Measurements from ENCODE around the gene TRPT1.
A peak's percentile ranks its signal among the peaks of the same experiment; 100 is the strongest.

Gene TRPT1

DNA sequence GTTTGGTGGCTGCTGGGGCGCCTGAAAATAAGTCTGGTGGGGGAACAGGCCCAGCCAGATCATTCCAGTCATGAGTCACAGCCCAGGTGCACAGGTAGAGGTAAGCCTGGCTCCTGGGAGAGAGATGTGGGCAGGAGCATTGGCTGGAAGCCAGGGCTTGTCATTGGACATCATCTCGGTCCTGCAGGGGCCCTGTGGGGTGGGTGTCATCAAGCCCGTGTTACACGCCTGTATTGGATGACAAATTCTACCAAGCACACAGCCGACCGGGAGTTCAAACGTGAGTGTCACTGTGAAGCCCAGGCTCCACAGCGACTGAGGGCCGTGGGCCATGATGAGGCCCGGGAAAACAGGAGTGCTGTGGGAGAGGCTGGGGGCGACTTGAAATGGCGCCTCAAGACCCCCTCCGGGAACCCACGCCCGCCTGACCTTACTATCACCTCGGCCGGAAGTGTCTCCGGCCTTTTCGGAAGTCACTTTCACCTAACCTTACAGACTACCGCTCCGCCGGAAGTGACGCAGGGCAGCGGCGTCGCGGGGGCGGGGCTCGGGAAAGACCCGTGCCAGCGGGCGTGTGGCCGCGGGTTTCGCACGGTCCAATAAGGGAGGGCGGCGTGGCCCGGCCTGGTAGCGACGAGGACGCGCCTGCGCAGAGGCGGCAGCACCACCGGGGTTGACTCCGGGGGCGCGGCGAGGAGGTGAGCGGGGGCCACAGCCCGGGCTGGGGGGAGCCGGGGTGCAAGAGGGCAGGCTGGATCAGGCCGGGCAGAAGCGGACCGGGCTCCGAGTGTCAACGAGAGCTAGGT is 14.7 kb upstream of the TRPT1 start, which contains the start of gene FKBP2 (continued):
- TF ChIP-seq, protein P1, sequence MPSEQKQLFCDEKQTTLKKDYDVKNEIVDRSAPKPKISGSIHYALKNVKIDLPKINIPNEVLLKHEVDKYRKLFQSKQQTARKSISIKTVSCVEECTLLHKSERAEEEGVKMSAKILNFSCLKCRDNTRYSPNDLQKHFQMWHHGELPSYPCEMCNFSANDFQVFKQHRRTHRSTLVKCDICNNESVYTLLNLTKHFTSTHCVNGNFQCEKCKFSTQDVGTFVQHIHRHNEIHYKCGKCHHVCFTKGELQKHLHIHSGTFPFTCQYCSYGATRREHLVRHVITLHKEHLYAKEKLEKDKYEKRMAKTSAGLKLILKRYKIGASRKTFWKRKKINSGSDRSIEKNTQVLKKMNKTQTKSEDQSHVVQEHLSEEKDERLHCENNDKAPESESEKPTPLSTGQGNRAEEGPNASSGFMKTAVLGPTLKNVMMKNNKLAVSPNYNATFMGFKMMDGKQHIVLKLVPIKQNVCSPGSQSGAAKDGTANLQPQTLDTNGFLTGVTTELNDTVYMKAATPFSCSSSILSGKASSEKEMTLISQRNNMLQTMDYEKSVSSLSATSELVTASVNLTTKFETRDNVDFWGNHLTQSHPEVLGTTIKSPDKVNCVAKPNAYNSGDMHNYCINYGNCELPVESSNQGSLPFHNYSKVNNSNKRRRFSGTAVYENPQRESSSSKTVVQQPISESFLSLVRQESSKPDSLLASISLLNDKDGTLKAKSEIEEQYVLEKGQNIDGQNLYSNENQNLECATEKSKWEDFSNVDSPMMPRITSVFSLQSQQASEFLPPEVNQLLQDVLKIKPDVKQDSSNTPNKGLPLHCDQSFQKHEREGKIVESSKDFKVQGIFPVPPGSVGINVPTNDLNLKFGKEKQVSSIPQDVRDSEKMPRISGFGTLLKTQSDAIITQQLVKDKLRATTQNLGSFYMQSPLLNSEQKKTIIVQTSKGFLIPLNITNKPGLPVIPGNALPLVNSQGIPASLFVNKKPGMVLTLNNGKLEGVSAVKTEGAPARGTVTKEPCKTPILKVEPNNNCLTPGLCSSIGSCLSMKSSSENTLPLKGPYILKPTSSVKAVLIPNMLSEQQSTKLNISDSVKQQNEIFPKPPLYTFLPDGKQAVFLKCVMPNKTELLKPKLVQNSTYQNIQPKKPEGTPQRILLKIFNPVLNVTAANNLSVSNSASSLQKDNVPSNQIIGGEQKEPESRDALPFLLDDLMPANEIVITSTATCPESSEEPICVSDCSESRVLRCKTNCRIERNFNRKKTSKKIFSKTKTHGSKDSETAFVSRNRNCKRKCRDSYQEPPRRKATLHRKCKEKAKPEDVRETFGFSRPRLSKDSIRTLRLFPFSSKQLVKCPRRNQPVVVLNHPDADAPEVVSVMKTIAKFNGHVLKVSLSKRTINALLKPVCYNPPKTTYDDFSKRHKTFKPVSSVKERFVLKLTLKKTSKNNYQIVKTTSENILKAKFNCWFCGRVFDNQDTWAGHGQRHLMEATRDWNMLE (tag by site-specific recombination; conservative IDR thresholded peaks at IDR 0.05; ENCODE audit: low read depth) = peak; percentile 79
- TF ChIP-seq ZNF548 (tag by site-specific recombination; IDR thresholded peaks at IDR 0.05) (no peak), ZNF292 (tag by site-specific recombination; IDR thresholded peaks at IDR 0.05; ENCODE audit: borderline replicate concordance, low read depth) (no peak), ZNF341 (tag by site-specific recombination; IDR thresholded peaks at IDR 0.05; ENCODE audit: low read depth) (peak; percentile 8; the same call in 1 of the 2 replicates), BCL11A (tag by site-specific recombination; IDR thresholded peaks at IDR 0.05; ENCODE audit: low read depth) (0 out of 2 replicates have a peak, but pooled peaks have one; percentile 12), ZNF660 (tag by site-specific recombination; IDR thresholded peaks at IDR 0.05) (0 out of 2 replicates have a peak, but pooled peaks have one; percentile 12), KLF8 (tag by site-specific recombination; IDR thresholded peaks at IDR 0.05) (peak; percentile 48; the same call in 1 of the 2 replicates), GLIS2 (tag by site-specific recombination; IDR thresholded peaks at IDR 0.05) (peak; percentile 73), ZNF501 (tag by site-specific recombination; IDR thresholded peaks at IDR 0.05) (no peak), ZNF37A (tag by site-specific recombination; IDR thresholded peaks at IDR 0.05) (no peak), GLIS1 (tag by site-specific recombination; IDR thresholded peaks at IDR 0.05) (no peak), REST (tag by site-specific recombination; IDR thresholded peaks at IDR 0.05) (peak; percentile 65), ZFHX2 (tag by site-specific recombination; conservative IDR thresholded peaks at IDR 0.05) (peak; percentile 27), ZBTB11 (tag by site-specific recombination; conservative IDR thresholded peaks at IDR 0.05; ENCODE audit: low read depth) (peak; percentile 86), ZSCAN16 (tag by site-specific recombination; IDR thresholded peaks at IDR 0.05) (no peak)
- TF ChIP-seq, protein P2, sequence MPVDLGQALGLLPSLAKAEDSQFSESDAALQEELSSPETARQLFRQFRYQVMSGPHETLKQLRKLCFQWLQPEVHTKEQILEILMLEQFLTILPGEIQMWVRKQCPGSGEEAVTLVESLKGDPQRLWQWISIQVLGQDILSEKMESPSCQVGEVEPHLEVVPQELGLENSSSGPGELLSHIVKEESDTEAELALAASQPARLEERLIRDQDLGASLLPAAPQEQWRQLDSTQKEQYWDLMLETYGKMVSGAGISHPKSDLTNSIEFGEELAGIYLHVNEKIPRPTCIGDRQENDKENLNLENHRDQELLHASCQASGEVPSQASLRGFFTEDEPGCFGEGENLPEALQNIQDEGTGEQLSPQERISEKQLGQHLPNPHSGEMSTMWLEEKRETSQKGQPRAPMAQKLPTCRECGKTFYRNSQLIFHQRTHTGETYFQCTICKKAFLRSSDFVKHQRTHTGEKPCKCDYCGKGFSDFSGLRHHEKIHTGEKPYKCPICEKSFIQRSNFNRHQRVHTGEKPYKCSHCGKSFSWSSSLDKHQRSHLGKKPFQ (tag by site-specific recombination; IDR thresholded peaks at IDR 0.05) = no peak
- TF ChIP-seq, protein P3, sequence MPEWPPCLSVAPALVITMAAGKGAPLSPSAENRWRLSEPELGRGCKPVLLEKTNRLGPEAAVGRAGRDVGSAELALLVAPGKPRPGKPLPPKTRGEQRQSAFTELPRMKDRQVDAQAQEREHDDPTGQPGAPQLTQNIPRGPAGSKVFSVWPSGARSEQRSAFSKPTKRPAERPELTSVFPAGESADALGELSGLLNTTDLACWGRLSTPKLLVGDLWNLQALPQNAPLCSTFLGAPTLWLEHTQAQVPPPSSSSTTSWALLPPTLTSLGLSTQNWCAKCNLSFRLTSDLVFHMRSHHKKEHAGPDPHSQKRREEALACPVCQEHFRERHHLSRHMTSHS (tag by site-specific recombination; IDR thresholded peaks at IDR 0.05) = no peak
- TF ChIP-seq, protein P4, sequence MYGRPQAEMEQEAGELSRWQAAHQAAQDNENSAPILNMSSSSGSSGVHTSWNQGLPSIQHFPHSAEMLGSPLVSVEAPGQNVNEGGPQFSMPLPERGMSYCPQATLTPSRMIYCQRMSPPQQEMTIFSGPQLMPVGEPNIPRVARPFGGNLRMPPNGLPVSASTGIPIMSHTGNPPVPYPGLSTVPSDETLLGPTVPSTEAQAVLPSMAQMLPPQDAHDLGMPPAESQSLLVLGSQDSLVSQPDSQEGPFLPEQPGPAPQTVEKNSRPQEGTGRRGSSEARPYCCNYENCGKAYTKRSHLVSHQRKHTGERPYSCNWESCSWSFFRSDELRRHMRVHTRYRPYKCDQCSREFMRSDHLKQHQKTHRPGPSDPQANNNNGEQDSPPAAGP (tag by site-specific recombination; IDR thresholded peaks at IDR 0.05) = peak; percentile 11; the same call in 1 of the 2 replicates
- TF ChIP-seq, protein P5, sequence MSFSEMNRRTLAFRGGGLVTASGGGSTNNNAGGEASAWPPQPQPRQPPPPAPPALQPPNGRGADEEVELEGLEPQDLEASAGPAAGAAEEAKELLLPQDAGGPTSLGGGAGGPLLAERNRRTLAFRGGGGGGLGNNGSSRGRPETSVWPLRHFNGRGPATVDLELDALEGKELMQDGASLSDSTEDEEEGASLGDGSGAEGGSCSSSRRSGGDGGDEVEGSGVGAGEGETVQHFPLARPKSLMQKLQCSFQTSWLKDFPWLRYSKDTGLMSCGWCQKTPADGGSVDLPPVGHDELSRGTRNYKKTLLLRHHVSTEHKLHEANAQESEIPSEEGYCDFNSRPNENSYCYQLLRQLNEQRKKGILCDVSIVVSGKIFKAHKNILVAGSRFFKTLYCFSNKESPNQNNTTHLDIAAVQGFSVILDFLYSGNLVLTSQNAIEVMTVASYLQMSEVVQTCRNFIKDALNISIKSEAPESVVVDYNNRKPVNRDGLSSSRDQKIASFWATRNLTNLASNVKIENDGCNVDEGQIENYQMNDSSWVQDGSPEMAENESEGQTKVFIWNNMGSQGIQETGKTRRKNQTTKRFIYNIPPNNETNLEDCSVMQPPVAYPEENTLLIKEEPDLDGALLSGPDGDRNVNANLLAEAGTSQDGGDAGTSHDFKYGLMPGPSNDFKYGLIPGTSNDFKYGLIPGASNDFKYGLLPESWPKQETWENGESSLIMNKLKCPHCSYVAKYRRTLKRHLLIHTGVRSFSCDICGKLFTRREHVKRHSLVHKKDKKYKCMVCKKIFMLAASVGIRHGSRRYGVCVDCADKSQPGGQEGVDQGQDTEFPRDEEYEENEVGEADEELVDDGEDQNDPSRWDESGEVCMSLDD (tag by site-specific recombination; IDR thresholded peaks at IDR 0.05) = peak; percentile 91

All from HEK293 (cell line).